ENCODE measurements around the gene G6PC1.
A peak's percentile ranks its signal among the peaks of the same experiment; 100 is the strongest.
"Not testable (repeated sequence)": the region's sequence is repeated elsewhere in the genome, so short reads cannot be mapped to it uniquely, and the experiment has no call there.

Gene G6PC1

GRCh38 chr17:42891539-42892152, 9.0 kb upstream of the G6PC1 start:
- H3K27ac ChIP-seq, result no peak overlapping the region
- TF ChIP-seq CTCF (conservative IDR thresholded peaks at IDR 0.05) (no peak), ZFX (IDR thresholded peaks at IDR 0.05) (no peak)

DNA sequence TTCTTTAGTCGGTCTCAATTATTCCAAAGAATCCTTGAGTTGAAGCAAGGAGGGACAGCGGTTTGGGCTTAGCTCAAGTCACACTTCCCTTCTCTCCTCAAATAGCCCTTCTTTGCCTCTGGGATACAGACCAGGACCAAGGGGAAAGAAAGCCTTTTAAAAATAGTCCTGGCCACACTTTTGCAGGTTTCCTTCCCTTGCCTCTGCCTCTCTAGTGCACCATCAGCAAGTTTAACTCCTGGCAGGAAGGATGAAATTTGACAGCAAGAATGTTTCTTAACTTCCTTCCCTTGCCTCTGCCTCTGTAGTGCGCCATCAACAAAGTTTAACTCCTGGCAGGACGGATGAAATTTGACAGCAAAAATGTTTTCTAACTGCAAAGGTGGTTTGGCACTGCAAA, 7.2 kb upstream of the G6PC1 start:
- no peak overlapping the region for H3K27ac ChIP-seq
- TF ChIP-seq ZFX (IDR thresholded peaks at IDR 0.05), result no peak

DNA sequence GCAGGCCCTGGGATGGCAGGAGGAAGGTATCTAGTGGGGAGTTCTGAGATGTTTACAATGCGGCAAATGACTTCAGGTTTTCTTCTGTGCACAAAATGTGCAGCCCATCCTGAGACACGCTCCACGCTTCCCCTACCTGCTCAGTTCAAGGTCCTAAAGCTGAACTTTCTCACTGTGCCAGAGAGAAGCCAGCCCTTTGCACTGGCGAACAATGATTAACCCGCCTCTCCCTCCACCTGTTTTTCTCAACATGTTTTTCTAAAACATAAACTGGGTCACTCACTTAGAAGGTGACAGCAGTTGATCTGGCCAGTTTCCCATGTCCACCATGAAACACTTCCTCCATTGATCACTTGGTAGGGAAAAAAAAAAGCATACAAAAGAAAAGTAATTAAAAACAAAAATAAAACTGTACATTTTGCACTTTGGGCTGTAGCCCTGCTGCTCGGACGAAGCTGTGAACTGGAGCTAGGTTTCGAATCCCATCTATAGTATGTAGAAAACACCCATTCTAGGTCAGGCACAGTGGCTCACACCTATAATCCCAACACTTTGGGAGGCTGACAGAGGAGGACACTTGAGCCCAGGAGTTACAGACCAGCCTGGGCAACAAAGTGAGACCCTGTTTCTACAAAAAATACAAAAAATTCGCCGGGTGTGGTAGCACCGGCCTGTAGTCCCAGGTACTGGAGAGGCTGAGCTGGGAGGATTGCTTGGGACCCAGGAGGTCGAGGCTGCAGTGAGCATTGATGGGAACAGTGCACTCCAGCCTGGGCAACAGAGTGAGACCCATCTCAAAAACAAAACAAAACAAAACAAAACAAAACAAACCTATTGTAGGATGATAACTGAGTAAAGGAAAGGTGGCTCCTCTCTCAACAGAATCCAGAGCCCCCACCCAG, 6.1 kb upstream of the G6PC1 start:
- H3K27ac ChIP-seq, result peak overlapping the region; percentile 30
- TF ChIP-seq CTCF (conservative IDR thresholded peaks at IDR 0.05) (no peak), ZFX (IDR thresholded peaks at IDR 0.05) (no peak)

GRCh38 chr17:42895185-42895555, 5.4 kb upstream of the G6PC1 start:
- TF ChIP-seq ZFX (IDR thresholded peaks at IDR 0.05) (no peak), CTCF (conservative IDR thresholded peaks at IDR 0.05) (no peak)
- peak overlapping the region; percentile 30 for H3K27ac ChIP-seq

- no peak overlapping the region for H3K27ac ChIP-seq
- TF ChIP-seq CTCF (conservative IDR thresholded peaks at IDR 0.05), result no peak
- TF ChIP-seq ZFX (IDR thresholded peaks at IDR 0.05), result no peak
These were observed 2.3 kb upstream of the G6PC1 start for GRCh38 chr17:42898147-42898811.

DNA sequence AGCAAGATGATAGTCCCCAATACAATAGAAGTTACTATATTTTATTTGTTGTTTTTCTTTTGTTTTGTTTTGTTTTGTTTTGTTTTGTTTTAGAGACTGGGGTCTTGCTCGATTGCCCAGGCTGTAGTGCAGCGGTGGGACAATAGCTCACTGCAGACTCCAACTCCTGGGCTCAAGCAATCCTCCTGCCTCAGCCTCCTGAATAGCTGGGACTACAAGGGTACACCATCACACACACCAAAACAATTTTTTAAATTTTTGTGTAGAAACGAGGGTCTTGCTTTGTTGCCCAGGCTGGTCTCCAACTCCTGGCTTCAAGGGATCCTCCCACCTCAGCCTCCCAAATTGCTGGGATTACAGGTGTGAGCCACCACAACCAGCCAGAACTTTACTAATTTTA, 618 bp upstream of the G6PC1 start:
- not testable (repeated sequence) for H3K27ac ChIP-seq

- no peak overlapping the region for H3K27ac ChIP-seq
- TF ChIP-seq ZFX (IDR thresholded peaks at IDR 0.05) (no peak), CTCF (conservative IDR thresholded peaks at IDR 0.05) (no peak)
These were observed 1.1 kb downstream of the G6PC1 start for GRCh38 chr17:42901535-42902229.

DNA sequence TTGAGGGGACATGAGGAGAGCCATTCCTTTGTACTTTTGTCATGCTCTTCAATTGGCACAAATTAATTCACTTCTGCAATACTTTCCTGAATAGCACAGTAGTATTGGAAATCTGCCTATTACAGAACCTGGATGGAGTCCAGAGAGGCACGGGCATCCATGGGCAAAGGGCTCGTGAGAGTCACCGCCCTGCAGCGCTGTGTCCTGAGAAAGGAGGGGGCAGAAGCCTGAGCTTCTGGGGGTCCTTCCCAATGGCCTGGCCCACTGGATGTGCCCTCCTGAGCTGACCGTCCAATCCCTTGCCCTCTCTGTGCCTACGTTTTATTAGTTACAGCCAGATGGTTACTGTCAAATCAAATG, 3.5 kb downstream of the G6PC1 start:
- TF ChIP-seq ZFX (IDR thresholded peaks at IDR 0.05), result no peak
- no peak for TF ChIP-seq CTCF (conservative IDR thresholded peaks at IDR 0.05)
- H3K27ac ChIP-seq, result no peak overlapping the region

Data from C4-2B (cell line).